Smooth muscle cell (in vitro differentiated cells): Measurements from ENCODE around the gene VAMP2. TPM values are rescaled to one million over a fixed set of nuclear protein-coding genes. Genes with fewer than 3 reads are reported as not detected.

Experiments used
- DNase-seq: peaks from one replicate; lab custom pipeline; 2025; ENCODE audit not compliant: unreplicated experiment; lab: John Stamatoyannopoulos, UW
- H2AFZ ChIP-seq: fragments of 200-600 bp; sonication (generic); 2 replicates; pipeline ENCODE4 v1.6.0; 2016; ENCODE audit warnings: antibody characterized with exemption, low read depth, mild to moderate bottlenecking
- H3F3A ChIP-seq: fragments of 200-600 bp; sonication (generic); 2 replicates; pipeline ENCODE4 v1.6.0; 2017; ENCODE audit warnings: antibody characterized with exemption, low read depth
- H3K27ac ChIP-seq: fragments of 200-600 bp; sonication (generic); 2 replicates; pipeline ENCODE4 v1.5.1; 2016; ENCODE audit warnings: low read depth, mild to moderate bottlenecking
- H3K27me3 ChIP-seq: fragments of 200-600 bp; sonication (generic); 2 replicates; pipeline ENCODE4 v1.6.1; 2016; ENCODE audit warnings: low read depth, mild to moderate bottlenecking
- H3K36me3 ChIP-seq: fragments of 200-600 bp; sonication (generic); 2 replicates; pipeline ENCODE4 v1.5.1; 2016; ENCODE audit warnings: low read depth
- H3K4me1 ChIP-seq: fragments of 200-600 bp; sonication (generic); 2 replicates; pipeline ENCODE4 v1.5.1; 2016; ENCODE audit warnings: low read depth
- H3K4me2 ChIP-seq: fragments of 200-600 bp; sonication (generic); 2 replicates; pipeline ENCODE4 v1.6.0; 2016; ENCODE audit warnings: mild to moderate bottlenecking
- H3K4me3 ChIP-seq: fragments of 200-600 bp; sonication (generic); 2 replicates; pipeline ENCODE4 v1.5.1; 2016; ENCODE audit warnings: mild to moderate bottlenecking
- H3K79me2 ChIP-seq: fragments of 200-600 bp; sonication (generic); 2 replicates; pipeline ENCODE4 v1.6.0; 2016; ENCODE audit warnings: low read depth, mild to moderate bottlenecking
- H3K9ac ChIP-seq: fragments of 200-600 bp; sonication (generic); 2 replicates; pipeline ENCODE4 v1.6.0; 2016; ENCODE audit warnings: low read depth
- H3K9me3 ChIP-seq: fragments of 200-600 bp; sonication (generic); replicated peaks from 2 replicates; pipeline ENCODE4 v1.5.1; 2016; ENCODE audit warnings: low read depth
- H4K20me1 ChIP-seq: fragments of 200-600 bp; sonication (generic); 2 replicates; pipeline ENCODE4 v1.6.0; 2016; ENCODE audit warnings: low read depth
- CTCF ChIP-seq: fragments of 200-600 bp; sonication (generic); IDR thresholded peaks from 2 replicates; pipeline ENCODE4 v1.5.1; 2017; ENCODE audit warnings: borderline replicate concordance, mild to moderate bottlenecking, antibody characterized with exemption; ENCODE audit not compliant: insufficient read depth, poor library complexity, severe bottlenecking
- WGBS: methylation state at CpG from one replicate; pipeline ENCODE4 v1.1.7; 2016; ENCODE audit warnings: low lambda C conversion rate; 5-methylcytosine and 5-hydroxymethylcytosine counted together
- polyA plus RNA-seq: library from polyadenylated mRNA; unstranded; fragments of >200 nt; fragmentation: Nextera tagmentation; extraction: Ambion mirVana; gene quantifications from 2 replicates; pipeline ENCODE4 v1.2.1, GENCODE V29; 2016
- total RNA-seq: library from RNA; depleted of rRNA; stranded (reverse); fragments of >200 nt; gene quantifications from 2 replicates; pipeline ENCODE4 v1.2.3, GENCODE V29; 2014

VAMP2 gene
- total and polyA plus RNA-seq, 2 experiments from 2014 or later, result 8.1 to 20.1 TPM

- no peaks in the 10 kb centered on the region for H3K9me3 ChIP-seq
- H3F3A ChIP-seq, result peaks cover 3% of the 10 kb centered on the region
- H3K4me3 ChIP-seq, result no peak overlapping the region
- H4K20me1 ChIP-seq, result peaks cover 77% of the 10 kb centered on the region
- H3K27me3 ChIP-seq, result no peaks in the 10 kb centered on the region
- WGBS, result 98% methylated on average over 14 of the region's 14 CpGs
- no peak overlapping the region for H2AFZ ChIP-seq
- H3K4me1 ChIP-seq, result no peaks in the 10 kb centered on the region
- TF ChIP-seq CTCF, result no peak
- H3K9ac ChIP-seq, result no peak overlapping the region
- no peak for DNase-seq
- peaks cover 10% of the 10 kb centered on the region for H3K79me2 ChIP-seq
- H3K36me3 ChIP-seq, result peaks cover 5% of the 10 kb centered on the region
- H3K27ac ChIP-seq, result no peak overlapping the region
- no peak overlapping the region for H3K4me2 ChIP-seq
Observed at GRCh38 chr17:8146381-8147140, 16.2 kb downstream of the VAMP2 start.

GRCh38 chr17:8145811-8146210, 16.9 kb downstream of the VAMP2 start:
- H3K36me3 ChIP-seq, result peaks cover 5% of the 10 kb centered on the region
- peaks cover 9% of the 10 kb centered on the region for H3K79me2 ChIP-seq
- peaks cover 3% of the 10 kb centered on the region for H3F3A ChIP-seq
- no peak for TF ChIP-seq CTCF
- no peaks in the 10 kb centered on the region for H3K4me1 ChIP-seq
- DNase-seq, result no peak
- H3K4me2 ChIP-seq, result no peak overlapping the region
- no peak overlapping the region for H2AFZ ChIP-seq
- no peaks in the 10 kb centered on the region for H3K9me3 ChIP-seq
- H3K27ac ChIP-seq, result no peak overlapping the region
- 98% methylated on average over 12 of the region's 12 CpGs for WGBS
- H4K20me1 ChIP-seq, result peaks cover 77% of the 10 kb centered on the region
- H3K4me3 ChIP-seq, result no peak overlapping the region
- H3K9ac ChIP-seq, result no peak overlapping the region
- no peaks in the 10 kb centered on the region for H3K27me3 ChIP-seq

- Histone ChIP-seq H3F3A (peaks cover 10% of the 10 kb centered on the region), H3K79me2 (no peaks in the 10 kb centered on the region), H3K4me1 (no peaks in the 10 kb centered on the region), H3K4me3 (no peak overlapping the region), H3K4me2 (no peak overlapping the region), H3K27me3 (no peaks in the 10 kb centered on the region), H2AFZ (no peak overlapping the region), H3K9ac (no peak overlapping the region), H4K20me1 (peaks cover 76% of the 10 kb centered on the region), H3K36me3 (peaks cover 5% of the 10 kb centered on the region), H3K27ac (no peak overlapping the region), H3K9me3 (no peaks in the 10 kb centered on the region)
- 97% methylated on average over 15 of the region's 15 CpGs for WGBS
- no peak for DNase-seq
- TF ChIP-seq CTCF, result no peak
Observed at GRCh38 chr17:8144401-8145231, 18.1 kb downstream of the VAMP2 start.
